Heart right ventricle (tissue), 16 donors: Measurements from ENCODE around the gene METTL15. TPM values are rescaled to one million over a fixed set of nuclear protein-coding genes. Genes with fewer than 3 reads are reported as not detected.

Experiments used
- ATAC-seq, 8 donors: fragments of 200-7000 bp; cut with Tn5 transposase; one replicate each; pipeline ENCODE4 v1.9.1; 2020; ENCODE audit warnings: mild to moderate bottlenecking in 8 of 8, moderate library complexity in 8 of 8, moderate number of reproducible peaks in 1 of 8
- DNase-seq, 2 donors: peaks; one replicate each; pipeline ENCODE4 v3.0.0-alpha.2; 2020
- H3K27ac ChIP-seq, 10 donors: fragments of 200-600 bp; sonication (generic) in 2 of 10; one replicate each; pipeline versions ENCODE4 v1.5.0 to v1.8.0; 2020 to 2022; ENCODE audit warnings: mild to moderate bottlenecking in 3 of 10
- H3K27me3 ChIP-seq, 7 donors: fragments of 200-600 bp; one replicate each; pipeline ENCODE4 v1.8.0; 2021 to 2022; ENCODE audit warnings: mild to moderate bottlenecking in 2 of 7
- H3K36me3 ChIP-seq, 9 donors: fragments of 200-600 bp; sonication (generic) in 1 of 9; one replicate each; pipeline versions ENCODE4 v1.5.0 to v1.8.0; 2020 to 2022; ENCODE audit warnings: mild to moderate bottlenecking in 2 of 9
- H3K4me1 ChIP-seq, 9 donors: fragments of 200-600 bp; sonication (generic) in 1 of 9; one replicate each; pipeline versions ENCODE4 v1.5.0 to v1.8.0; 2020 to 2022; ENCODE audit warnings: mild to moderate bottlenecking in 4 of 9
- H3K4me3 ChIP-seq, 10 donors: fragments of 200-600 bp; sonication (generic) in 2 of 10; one replicate each; pipeline versions ENCODE4 v1.5.0 to v1.8.0; 2020 to 2022; ENCODE audit warnings: mild to moderate bottlenecking in 7 of 10, moderate library complexity in 2 of 10
- H3K9me3 ChIP-seq, 11 donors: fragments of 200-600 bp in 10 of 11; sonication (generic) in 2 of 11; one replicate each; pipeline versions ENCODE4 v1.5.0 to v1.8.0; 2013 to 2022; ENCODE audit warnings: mild to moderate bottlenecking in 2 of 11, control low read depth in 1 of 11, moderate library complexity in 1 of 11
- WGBS, 2 donors: extraction: QIAGEN DNeasy Blood & Tissue Kit; methylation state at CpG; one replicate each; pipeline ENCODE4 v1.1.7; 2013; ENCODE audit warnings: inconsistent platforms in 1 of 2; 5-methylcytosine and 5-hydroxymethylcytosine counted together
- intact Hi-C, 10 donors: fragments of 100-400 bp; cut with DNase I; formaldehyde crosslinking; loops; one replicate each; pipeline versions ENCODE4 v1.11.1 to v1.14.2; 2022
- polyA plus RNA-seq, 2 donors: library from polyadenylated mRNA; stranded (reverse); fragments of 200-250 nt; gene quantifications; one replicate each; pipeline ENCODE4 v1.2.3, GENCODE V29; 2013
- total RNA-seq, 10 donors: library from RNA; stranded (reverse); fragmentation: NEBNext Ultra II Directional in 3 of 10; extraction: Animal tissue kit (Norgen Biotek cat#: 25700) in 3 of 10; gene quantifications; one replicate each; pipeline versions ENCODE4 v1.2.1 to v1.2.4, GENCODE V29; 2021 to 2023
- TF ChIP-seq, protein P1 (sequence below), 9 donors: fragments of 200-600 bp; sonication (generic) in 2 of 9; IDR thresholded peaks; one replicate each; pipeline versions ENCODE4 v1.5.0 to v1.8.0; 2021 to 2022; ENCODE audit warnings: antibody characterized with exemption in 9 of 9, mild to moderate bottlenecking in 5 of 9, moderate library complexity in 1 of 9
- donor health status: Arrhythmogenic right ventricular cardiomyopathy.
- donor health status: ischemic (EF 13 %, LVEDD 7.1; RV severe dilation, severe dysfunction).
- donor health status: healthy with polysubstance abuse.
- donor health status: DM: no; HTN: yes; CAD: no.
- donor health status: DM: no; HTN: no; CAD: no.
- donor health status: ischemic (EF 25% LVEDD 6.9; RV normal size, moderate dysfunction).
- donor health status: ischemic (EF 25% LVEDD 5.7; RV mildly dilated, moderate dysfunction).
- donor health status: healthy.
- donor health status: DM: yes; HTN: yes; CAD: no.
- donor health status: Ischemic cardiomyopathy.
- donor health status: ischemic (EF 35%, LVEDD 5.7; RV mildly dilated, moderate dysfunction).
- donor health status: nonischemic (EF 11% LVEDD 7.7; RV severe dilation, severe dysfunction).
- donor health status: DM: yes; HTN: yes; CAD: no.
- donor health status: PGD.
- donor health status: ischemic (EF 29% LVEDD 5.4; RV normal size, mild dysfunction).
- donor health status: nonischemic (EF 23%, LVEDD 6.1; RV moderate dilation, normal function).

The METTL15 gene
- total and polyA plus RNA-seq, 12 donors, result 4.7 to 13.6 (median 11.8) TPM

DNA sequence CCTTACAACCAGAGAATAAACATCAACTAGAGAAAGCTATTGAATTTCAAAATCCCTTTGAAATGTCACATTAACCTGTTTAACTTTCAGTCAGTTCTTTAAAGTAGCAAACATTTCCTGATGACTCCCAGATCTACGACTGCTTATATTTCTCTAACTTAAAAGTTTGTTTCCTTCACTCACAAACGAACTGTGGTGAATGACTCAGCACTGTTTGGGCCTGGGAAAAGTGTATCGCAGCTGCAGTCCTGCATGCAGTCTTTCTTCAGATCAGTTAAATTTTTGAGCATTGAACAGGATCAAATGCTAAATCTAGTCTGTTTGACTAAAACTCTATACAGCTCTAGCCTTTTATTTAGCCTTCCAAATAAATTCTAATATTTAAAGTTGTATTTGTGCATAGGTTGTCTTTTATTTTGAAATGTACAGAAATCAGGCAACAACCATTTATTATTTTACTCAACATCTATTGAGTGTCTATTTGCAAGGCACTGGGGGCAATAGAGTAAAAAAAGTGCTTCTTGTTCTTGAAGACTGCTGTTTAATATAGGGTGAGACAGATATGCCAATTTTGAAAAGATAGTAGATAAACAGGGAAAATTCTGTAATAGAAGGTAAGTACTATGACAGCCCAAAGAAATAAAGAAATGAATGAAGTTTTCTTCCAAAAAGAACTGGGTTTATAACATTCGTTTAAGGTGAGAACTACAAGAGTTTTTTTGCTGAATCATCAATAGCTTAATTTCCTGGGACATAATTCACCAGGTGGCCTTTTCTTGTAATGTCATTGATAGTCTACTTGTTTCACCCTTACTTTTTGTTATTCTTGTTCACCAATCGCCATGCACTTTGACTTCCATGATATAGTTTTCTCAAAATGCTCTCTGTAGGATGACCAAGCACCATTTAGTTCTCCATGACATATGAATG lies 235.4 kb downstream of the METTL15 start:
- H3K27ac ChIP-seq, result no peak overlapping the region
- WGBS, 2 donors, result 72 to 74% methylated on average over 5 of the region's 5 CpGs

GRCh38 chr11:28346209-28346608 lies 238.0 kb downstream of the METTL15 start:
- no peak for ATAC-seq
- Histone ChIP-seq H3K9me3 (no peaks in the 10 kb centered on the region), H3K4me3 (no peak overlapping the region), H3K36me3 (no peaks in the 10 kb centered on the region), H3K4me1 (no peaks in the 10 kb centered on the region), H3K27ac (no peak overlapping the region), H3K27me3 (no peaks in the 10 kb centered on the region)
- intact Hi-C loops, result no loop called here
- TF ChIP-seq, protein P1, sequence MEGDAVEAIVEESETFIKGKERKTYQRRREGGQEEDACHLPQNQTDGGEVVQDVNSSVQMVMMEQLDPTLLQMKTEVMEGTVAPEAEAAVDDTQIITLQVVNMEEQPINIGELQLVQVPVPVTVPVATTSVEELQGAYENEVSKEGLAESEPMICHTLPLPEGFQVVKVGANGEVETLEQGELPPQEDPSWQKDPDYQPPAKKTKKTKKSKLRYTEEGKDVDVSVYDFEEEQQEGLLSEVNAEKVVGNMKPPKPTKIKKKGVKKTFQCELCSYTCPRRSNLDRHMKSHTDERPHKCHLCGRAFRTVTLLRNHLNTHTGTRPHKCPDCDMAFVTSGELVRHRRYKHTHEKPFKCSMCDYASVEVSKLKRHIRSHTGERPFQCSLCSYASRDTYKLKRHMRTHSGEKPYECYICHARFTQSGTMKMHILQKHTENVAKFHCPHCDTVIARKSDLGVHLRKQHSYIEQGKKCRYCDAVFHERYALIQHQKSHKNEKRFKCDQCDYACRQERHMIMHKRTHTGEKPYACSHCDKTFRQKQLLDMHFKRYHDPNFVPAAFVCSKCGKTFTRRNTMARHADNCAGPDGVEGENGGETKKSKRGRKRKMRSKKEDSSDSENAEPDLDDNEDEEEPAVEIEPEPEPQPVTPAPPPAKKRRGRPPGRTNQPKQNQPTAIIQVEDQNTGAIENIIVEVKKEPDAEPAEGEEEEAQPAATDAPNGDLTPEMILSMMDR (IDR thresholded peaks at IDR 0.05), result no peak
- DNase-seq, result no peak

More for the DNA sequence above, 235.4 kb downstream of the METTL15 start:
- no peaks in the 10 kb centered on the region for H3K4me1 ChIP-seq
- H3K9me3 ChIP-seq, result peaks cover 0 to 23% (median 11%) of the 10 kb centered on the region in 11 donors
- DNase-seq (no peak), ATAC-seq (no peak)
- TF ChIP-seq, protein P1 (IDR thresholded peaks at IDR 0.05), result no peak
- no peaks in the 10 kb centered on the region for H3K36me3 ChIP-seq
- intact Hi-C loops, result no loop called here
- H3K4me3 ChIP-seq, result no peak overlapping the region
- H3K27me3 ChIP-seq, result no peaks in the 10 kb centered on the region

GRCh38 chr11:28346721-28347120 lies 238.5 kb downstream of the METTL15 start:
- Histone ChIP-seq H3K9me3 (no peaks in the 10 kb centered on the region), H3K4me3 (no peak overlapping the region), H3K36me3 (no peaks in the 10 kb centered on the region), H3K27me3 (no peaks in the 10 kb centered on the region), H3K4me1 (no peaks in the 10 kb centered on the region), H3K27ac (no peak overlapping the region)
- TF ChIP-seq, protein P1 (IDR thresholded peaks at IDR 0.05), result no peak
- ATAC-seq, result no peak
- intact Hi-C loops, result no loop called here
- 92 to 94% methylated on average over 1 of the region's 1 CpG for WGBS, 2 donors
- no peak for DNase-seq

GRCh38 chr11:28347371-28347770 lies 239.2 kb downstream of the METTL15 start:
- Histone ChIP-seq H3K27me3 (no peaks in the 10 kb centered on the region), H3K36me3 (no peaks in the 10 kb centered on the region), H3K4me3 (no peak overlapping the region), H3K9me3 (no peaks in the 10 kb centered on the region), H3K4me1 (no peaks in the 10 kb centered on the region), H3K27ac (no peak overlapping the region)
- DNase-seq, result no peak
- WGBS, 2 donors, result 79 to 82% methylated on average over 5 of the region's 5 CpGs
- no peak for ATAC-seq
- intact Hi-C loops, result no loop called here
- TF ChIP-seq, protein P1 (IDR thresholded peaks at IDR 0.05), result no peak
